HCT116 (cell line): ENCODE measurements around the gene PHLDB3. TPM values are rescaled to one million over a fixed set of nuclear protein-coding genes. Genes with fewer than 3 reads are reported as not detected.

ENCODE experiments used
- ATAC-seq: fragments of 200-7000 bp; cut with Tn5 transposase; 2 replicates; pipeline ENCODE4 v1.9.1; 2020; ENCODE audit warnings: mild to moderate bottlenecking, moderate library complexity
- BruUV-seq: library from RNA; stranded (reverse); fragments of 400-500 nt; replicated peaks from 2 replicates; lab custom pipeline; 2021; lab: Mats Ljungman, UMichigan
- CTCF ChIA-PET: fragments of 300-600 bp; sonication (Branson Sonifier 250); formaldehyde crosslinking; loops from one replicate; lab custom pipeline; 2021; ENCODE audit warnings: antibody characterized with exemption; lab: Charles Lee
- POLR2A ChIA-PET: fragments of 300-600, 350-600 bp; sonication (Branson Sonifier 250); formaldehyde crosslinking; loops from one replicate; lab custom pipeline; 2021; ENCODE audit warnings: antibody characterized with exemption; lab: Charles Lee
- RAD21 ChIA-PET, 2 experiments: fragments of 300-600 bp; sonication (Branson Sonifier 250); formaldehyde crosslinking; loops; one replicate each; lab custom pipeline; 2023; ENCODE audit warnings: low total read pairs in 2 of 2; ENCODE audit not compliant: uncharacterized antibody in 2 of 2, unreplicated experiment in 2 of 2, low non-redundant PET in 1 of 2; lab: Charles Lee
- DNase-seq: peaks from one replicate; pipeline ENCODE4 v3.0.0-alpha.2; 2010; ENCODE audit warnings: low read depth, low spot score
- H2AFZ ChIP-seq: fragments of 200-600 bp; shearing (Covaris generic), sonication (generic); 2 replicates; pipeline ENCODE4 v1.6.1; 2017; ENCODE audit warnings: low read depth, mixed run types, mixed read lengths, antibody characterized with exemption, low read length; ENCODE audit not compliant: poor library complexity, severe bottlenecking
- H3K27ac ChIP-seq: 2 replicates; pipeline ENCODE4 v1.5.1; 2012; ENCODE audit warnings: low read depth, low read length
- H3K27me3 ChIP-seq: fragments of 200-600 bp; sonication (generic); 2 replicates; pipeline ENCODE4 v1.6.1; 2016; ENCODE audit warnings: mixed run types, low read length, mixed read lengths; ENCODE audit not compliant: insufficient read depth
- H3K36me3 ChIP-seq, 2 experiments: fragments of 200-500 bp in 1 of 2; fragments of 200-600 bp in 1 of 2; sonication (Bioruptor generic) in 1 of 2; sonication (generic) in 1 of 2; 2 replicates each; pipeline versions ENCODE4 v1.5.1 to v1.6.1; 2014 to 2016; ENCODE audit warnings: low read length in 2 of 2, inconsistent platforms in 1 of 2, mixed read lengths in 1 of 2, mixed run types in 1 of 2; ENCODE audit not compliant: insufficient read depth in 2 of 2, control insufficient read depth in 1 of 2
- H3K4me1 ChIP-seq, 2 experiments: fragments of 200-600 bp in 1 of 2; sonication (generic) in 1 of 2; 2 replicates each; pipeline versions ENCODE4 v1.5.1 to v1.6.1; 2012 to 2017; ENCODE audit warnings: low read length in 2 of 2, inconsistent platforms in 1 of 2, mild to moderate bottlenecking in 1 of 2, mixed read lengths in 1 of 2, mixed run types in 1 of 2, moderate library complexity in 1 of 2; ENCODE audit not compliant: insufficient read depth in 2 of 2, control insufficient read depth in 1 of 2
- H3K4me2 ChIP-seq: fragments of 200-600 bp; sonication (generic); 2 replicates; pipeline ENCODE4 v1.6.1; 2017; ENCODE audit warnings: mixed run types, low read length, mixed read lengths
- H3K4me3 ChIP-seq, 2 experiments: fragments of 200-600 bp in 1 of 2; sonication (generic) in 1 of 2; replicated peaks in 1 of 2; 2 replicates each; pipeline ENCODE4 v1.5.1; 2011 to 2016; ENCODE audit warnings: low read length in 2 of 2, control low read depth in 1 of 2, low read depth in 1 of 2, mild to moderate bottlenecking in 1 of 2, mixed read lengths in 1 of 2, mixed run types in 1 of 2
- H3K79me2 ChIP-seq: fragments of 200-600 bp; sonication (generic); 2 replicates; pipeline ENCODE4 v1.6.1; 2017; ENCODE audit warnings: mild to moderate bottlenecking, mixed run types, low read length, moderate library complexity, mixed read lengths; ENCODE audit not compliant: insufficient read depth
- H3K9ac ChIP-seq: fragments of 200-600 bp; sonication (generic); 2 replicates; pipeline ENCODE4 v1.6.1; 2016; ENCODE audit warnings: low read length, mixed read lengths
- H3K9me2 ChIP-seq: fragments of 200-600 bp; sonication (generic), shearing (Covaris generic); 2 replicates; pipeline ENCODE4 v1.6.1; 2017; ENCODE audit warnings: mixed run types, mild to moderate bottlenecking, moderate library complexity; ENCODE audit not compliant: insufficient read depth
- H3K9me3 ChIP-seq, 2 experiments: fragments of 200-500 bp in 1 of 2; fragments of 200-600 bp in 1 of 2; sonication (Bioruptor generic) in 1 of 2; sonication (generic) in 1 of 2; 2 replicates each; pipeline ENCODE4 v1.6.1; 2014 to 2017; ENCODE audit warnings: low read length in 2 of 2, mixed read lengths in 2 of 2, inconsistent platforms in 1 of 2, low read depth in 1 of 2, mild to moderate bottlenecking in 1 of 2, mixed run types in 1 of 2, moderate library complexity in 1 of 2; ENCODE audit not compliant: control insufficient read depth in 1 of 2, insufficient read depth in 1 of 2
- H4K20me1 ChIP-seq: fragments of 200-600 bp; sonication (generic), shearing (Covaris generic); 2 replicates; pipeline ENCODE4 v1.6.1; 2017; ENCODE audit warnings: mixed run types, mild to moderate bottlenecking, moderate library complexity; ENCODE audit not compliant: insufficient read depth
- CBX3 ChIP-seq: IDR thresholded peaks from 2 replicates; pipeline ENCODE4 v1.6.1; 2012; ENCODE audit warnings: low read depth
- CTCF ChIP-seq, 3 experiments: fragments of 200-600 bp in 1 of 3; sonication (generic) in 1 of 3; IDR thresholded peaks in 2 of 3; conservative IDR thresholded peaks in 1 of 3; 2 replicates each; pipeline ENCODE4 v1.5.1; 2012 to 2017; ENCODE audit warnings: low read depth in 2 of 3, low read length in 2 of 3, antibody characterized with exemption in 1 of 3, borderline replicate concordance in 1 of 3, control low read depth in 1 of 3, mild to moderate bottlenecking in 1 of 3, mixed read lengths in 1 of 3, mixed run types in 1 of 3, moderate library complexity in 1 of 3; ENCODE audit not compliant: insufficient read depth in 1 of 3
- EGR1 ChIP-seq: IDR thresholded peaks from 2 replicates; pipeline ENCODE4 v1.6.1; 2012; ENCODE audit warnings: low read depth
- FOSL1 ChIP-seq: IDR thresholded peaks from 2 replicates; pipeline ENCODE4 v1.6.1; 2012; ENCODE audit warnings: low read depth
- JUND ChIP-seq: IDR thresholded peaks from 2 replicates; pipeline ENCODE4 v1.6.1; 2012
- POLR2A ChIP-seq: IDR thresholded peaks from 2 replicates; pipeline ENCODE4 v1.7.0; 2011; ENCODE audit warnings: borderline replicate concordance; ENCODE audit not compliant: insufficient read depth, insufficient read length; ENCODE audit errors: extremely low read depth
- REST ChIP-seq: IDR thresholded peaks from 2 replicates; pipeline ENCODE4 v1.6.1; 2012; ENCODE audit warnings: low read depth
- SP1 ChIP-seq: IDR thresholded peaks from 2 replicates; pipeline ENCODE4 v1.6.1; 2012; ENCODE audit warnings: low read depth
- TCF7L2 ChIP-seq: IDR thresholded peaks from 2 replicates; pipeline ENCODE4 v1.7.0; 2011; ENCODE audit warnings: borderline replicate concordance, inconsistent platforms; ENCODE audit not compliant: insufficient read depth, insufficient read length; ENCODE audit errors: extremely low read depth
- ZBTB33 ChIP-seq: IDR thresholded peaks from 2 replicates; pipeline ENCODE4 v1.6.1; 2011; ENCODE audit warnings: mild to moderate bottlenecking, low read length, moderate library complexity; ENCODE audit not compliant: insufficient replicate concordance; ENCODE audit errors: extremely low read depth
- ZNF274 ChIP-seq: fragments of 200-500 bp; sonication (Bioruptor generic); IDR thresholded peaks from 2 replicates; pipeline ENCODE4 v1.6.1; 2014; ENCODE audit warnings: mild to moderate bottlenecking, low read depth, low read length, inconsistent platforms
- intact Hi-C: fragments of 100-400 bp; cut with micrococcal nuclease; formaldehyde crosslinking; loops from 2 replicates; pipeline ENCODE4 v1.10.0; 2022
- total RNA-seq: library from RNA; stranded (reverse); gene quantifications from one replicate; pipeline ENCODE4 v1.2.1, GENCODE V29; 2021; ENCODE audit not compliant: unreplicated experiment
- TF ChIP-seq, protein P1 (sequence below): IDR thresholded peaks from 2 replicates; pipeline ENCODE4 v1.6.1; 2012

PHLDB3 gene
- total RNA-seq, 1 experiment from 2014 or later, result 15.5 TPM

GRCh38 chr19:43545981-43546380, 41.4 kb upstream of the PHLDB3 start:
- Histone ChIP-seq H3K36me3 (peaks cover 3 to 10% of the 10 kb centered on the region in 2 experiments; a peak in 3 of 4 replicates), H3K27me3 (no peaks in the 10 kb centered on the region), H3K9me3 (no peaks in the 10 kb centered on the region), H3K27ac (no peak overlapping the region), H4K20me1 (no peaks in the 10 kb centered on the region), H3K4me2 (no peak overlapping the region), H3K9ac (no peak overlapping the region), H2AFZ (no peak overlapping the region), H3K9me2 (no peaks in the 10 kb centered on the region), H3K79me2 (no peaks in the 10 kb centered on the region), H3K4me1 (no peaks in the 10 kb centered on the region), H3K4me3 (no peak overlapping the region)
- no peak for ATAC-seq
- RAD21 ChIA-PET, result no interaction called here
- POLR2A ChIA-PET, result no interaction called here
- CTCF ChIA-PET, result interaction anchor here (1.5 kb wide), 1 partner anchor 9 kb away, joined by 7 read pairs; no protein-coding TSS in a partner anchor
- intact Hi-C loops, result no loop called here
- TF ChIP-seq SP1, result no peak
- no peak for TF ChIP-seq JUND
- TF ChIP-seq EGR1, result no peak
- no peak for TF ChIP-seq FOSL1
- no peak for TF ChIP-seq TCF7L2
- no peak for TF ChIP-seq CTCF (IDR thresholded peaks at IDR 0.05 in 2 of 3, conservative IDR thresholded peaks at IDR 0.05 in 1 of 3; ENCODE audit: borderline replicate concordance in 1 of 3, insufficient read depth in 1 of 3, low read depth in 2 of 3, low read length in 2 of 3)
- TF ChIP-seq POLR2A, result no peak
- no peak for TF ChIP-seq ZNF274
- no peak for TF ChIP-seq CBX3
- TF ChIP-seq REST, result no peak
- TF ChIP-seq, protein P1, sequence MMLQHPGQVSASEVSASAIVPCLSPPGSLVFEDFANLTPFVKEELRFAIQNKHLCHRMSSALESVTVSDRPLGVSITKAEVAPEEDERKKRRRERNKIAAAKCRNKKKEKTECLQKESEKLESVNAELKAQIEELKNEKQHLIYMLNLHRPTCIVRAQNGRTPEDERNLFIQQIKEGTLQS, result no peak
- no peak for TF ChIP-seq ZBTB33
- no TSS peak for BruUV-seq
- no peak for DNase-seq
